HEK293 (cell line): ENCODE results near the gene JMJD4.

Experiments
- CTCF ChIA-PET: fragments of 350-600 bp; formaldehyde crosslinking; extraction: SDS; loops from one replicate; lab custom pipeline; 2021; ENCODE audit warnings: antibody characterized with exemption; lab: Yijun Ruan, JAX
- POLR2A ChIA-PET: fragments of 300-600 bp; formaldehyde crosslinking; extraction: SDS; loops from one replicate; lab custom pipeline; 2020; ENCODE audit warnings: antibody characterized with exemption, inconsistent platforms; lab: Yijun Ruan, JAX
- H3K27ac ChIP-seq: fragments of 200-500 bp; sonication (Bioruptor generic); 2 replicates; pipeline ENCODE4 v1.5.1; 2014; ENCODE audit warnings: low read depth, low read length, control low read depth, inconsistent platforms; ENCODE audit errors: extremely low read depth
- H3K36me3 ChIP-seq, 2 experiments: fragments of 200-500 bp in 1 of 2; sonication (Bioruptor generic) in 1 of 2; 1 replicate in 1 of 2; 2 replicates in 1 of 2; pipeline ENCODE4 v1.5.1; 2014 to 2017; ENCODE audit warnings: inconsistent platforms in 2 of 2, low read length in 2 of 2; ENCODE audit not compliant: control insufficient read depth in 2 of 2, insufficient read depth in 1 of 2
- H3K4me1 ChIP-seq: fragments of 200-500 bp; sonication (Bioruptor generic); 2 replicates; pipeline ENCODE4 v1.5.1; 2014; ENCODE audit warnings: mild to moderate bottlenecking, low read length, inconsistent platforms; ENCODE audit not compliant: control insufficient read depth, insufficient read depth
- H3K4me3 ChIP-seq: 2 replicates; pipeline ENCODE4 v1.5.1; 2011; ENCODE audit warnings: low read depth, mild to moderate bottlenecking, control low read depth, low read length, moderate library complexity
- H3K9me3 ChIP-seq: fragments of 200-500 bp; sonication (Bioruptor generic); 2 replicates; pipeline ENCODE4 v1.5.1; 2014; ENCODE audit warnings: low read depth, low read length, inconsistent platforms; ENCODE audit not compliant: control insufficient read depth, insufficient read depth
- BCL6B ChIP-seq: fragments of 450-650 bp; formaldehyde crosslinking; IDR thresholded peaks from 2 replicates; pipeline ENCODE4 v1.5.1; 2017; ENCODE audit warnings: missing biosample characterization, missing genetic modification characterization
- GLI4 ChIP-seq: fragments of 450-650 bp; formaldehyde crosslinking; IDR thresholded peaks from 2 replicates; pipeline ENCODE4 v1.5.1; 2016; ENCODE audit warnings: missing biosample characterization, missing genetic modification characterization
- GLIS2 ChIP-seq: fragments of 450-650 bp; formaldehyde crosslinking; IDR thresholded peaks from 2 replicates; pipeline ENCODE4 v1.5.1; 2016; ENCODE audit warnings: missing biosample characterization, missing genetic modification characterization
- KLF17 ChIP-seq: fragments of 450-650 bp; formaldehyde crosslinking; IDR thresholded peaks from 2 replicates; pipeline ENCODE4 v1.5.1; 2016; ENCODE audit warnings: missing biosample characterization, missing genetic modification characterization
- MZF1 ChIP-seq: fragments of 450-650 bp; formaldehyde crosslinking; IDR thresholded peaks from 2 replicates; pipeline ENCODE4 v1.5.1; 2017; ENCODE audit warnings: missing biosample characterization, missing genetic modification characterization, borderline replicate concordance
- ZBTB8A ChIP-seq: fragments of 450-650 bp; formaldehyde crosslinking; IDR thresholded peaks from 2 replicates; pipeline ENCODE4 v1.5.1; 2016; ENCODE audit warnings: missing biosample characterization, missing genetic modification characterization
- ZIC2 ChIP-seq: fragments of 450-650 bp; formaldehyde crosslinking; IDR thresholded peaks from 2 replicates; pipeline ENCODE4 v1.5.1; 2016; ENCODE audit warnings: missing biosample characterization, missing genetic modification characterization
- ZNF146 ChIP-seq: fragments of 450-650 bp; formaldehyde crosslinking; IDR thresholded peaks from 2 replicates; pipeline ENCODE4 v1.5.1; 2016; ENCODE audit warnings: missing biosample characterization, missing genetic modification characterization
- ZNF18 ChIP-seq: fragments of 450-650 bp; formaldehyde crosslinking; IDR thresholded peaks from 2 replicates; pipeline ENCODE4 v1.5.1; 2016; ENCODE audit warnings: missing biosample characterization, missing genetic modification characterization
- ZNF184 ChIP-seq: fragments of 450-650 bp; IDR thresholded peaks from 2 replicates; pipeline ENCODE4 v1.5.1; 2018; ENCODE audit warnings: missing biosample characterization, mild to moderate bottlenecking, missing genetic modification characterization
- ZNF19 ChIP-seq: fragments of 450-650 bp; formaldehyde crosslinking; IDR thresholded peaks from 2 replicates; pipeline ENCODE4; 2016; ENCODE audit warnings: missing biosample characterization, missing genetic modification characterization, low read depth
- ZNF292 ChIP-seq: fragments of 450-650 bp; formaldehyde crosslinking; IDR thresholded peaks from 2 replicates; pipeline ENCODE4 v1.5.1; 2016; ENCODE audit warnings: low read depth, missing biosample characterization, missing genetic modification characterization, borderline replicate concordance
- ZNF449 ChIP-seq: fragments of 450-650 bp; formaldehyde crosslinking; IDR thresholded peaks from 2 replicates; pipeline ENCODE4 v1.5.1; 2017; ENCODE audit warnings: missing biosample characterization, mild to moderate bottlenecking, missing genetic modification characterization, moderate library complexity
- ZNF843 ChIP-seq: fragments of 450-650 bp; formaldehyde crosslinking; IDR thresholded peaks from 2 replicates; pipeline ENCODE4 v1.5.1; 2016; ENCODE audit warnings: missing biosample characterization, missing genetic modification characterization

Gene JMJD4

GRCh38 chr1:227749916-227750710, 15.0 kb upstream of the JMJD4 start:
- ChIA-PET POLR2A (interaction anchor here (1.1 kb wide), 1 partner anchor 9 kb away, joined by 4 read pairs; no protein-coding TSS in a partner anchor), CTCF (interaction anchor here (1.0 kb wide), 1 partner anchor 8 kb away, joined by 3 read pairs; no protein-coding TSS in a partner anchor)
- H3K9me3 ChIP-seq: no peaks in the 10 kb centered on the region
- no peak overlapping the region for H3K27ac ChIP-seq
- no peaks in the 10 kb centered on the region for H3K4me1 ChIP-seq
- TF ChIP-seq ZIC2 (tag by site-specific recombination) (peak; percentile 27; the same call in 1 of the 2 replicates), GLI4 (tag by site-specific recombination) (no peak), GLIS2 (tag by site-specific recombination) (0 out of 2 replicates have a peak, but pooled peaks have one; percentile 18)
- peaks cover 8 to 86% of the 10 kb centered on the region in 2 experiments; a peak in 2 of 3 replicates for H3K36me3 ChIP-seq
- no peak overlapping the region for H3K4me3 ChIP-seq

- Histone ChIP-seq H3K4me3 (no peak overlapping the region), H3K27ac (no peak overlapping the region), H3K4me1 (no peaks in the 10 kb centered on the region), H3K9me3 (no peaks in the 10 kb centered on the region), H3K36me3 (peaks cover 5 to 77% of the 10 kb centered on the region in 2 experiments; a peak in 2 of 3 replicates)
- ChIA-PET POLR2A (interaction anchor here (1.1 kb wide), 1 partner anchor 9 kb away, joined by 4 read pairs; no protein-coding TSS in a partner anchor), CTCF (interaction anchor here (1.0 kb wide), 1 partner anchor 9 kb away, joined by 3 read pairs; no protein-coding TSS in a partner anchor)
- TF ChIP-seq ZNF449 (tag by site-specific recombination) (no peak), ZNF19 (no peak), ZNF843 (tag by site-specific recombination) (no peak), KLF17 (no peak), MZF1 (tag by site-specific recombination) (no peak), GLIS2 (tag by site-specific recombination) (no peak)
Measured at GRCh38 chr1:227749225-227749624, 14.1 kb upstream of the JMJD4 start.

GRCh38 chr1:227748496-227749182, 13.5 kb upstream of the JMJD4 start:
- TF ChIP-seq ZNF18 (tag by site-specific recombination): no peak
- TF ChIP-seq ZBTB8A (tag by site-specific recombination): no peak
- TF ChIP-seq ZNF184 (tag by site-specific recombination): no peak
- TF ChIP-seq ZNF146 (tag by site-specific recombination): no peak
- 0 out of 2 replicates have a peak, but pooled peaks have one; percentile 21 for TF ChIP-seq BCL6B
- no peak for TF ChIP-seq ZNF292 (tag by site-specific recombination)

More at GRCh38 chr1:227748496-227749182, 13.5 kb upstream of the JMJD4 start:
- Histone ChIP-seq H3K4me1 (no peaks in the 10 kb centered on the region), H3K27ac (no peak overlapping the region), H3K4me3 (no peak overlapping the region), H3K9me3 (no peaks in the 10 kb centered on the region), H3K36me3 (peaks cover 5 to 76% of the 10 kb centered on the region in 2 experiments; a peak in 2 of 3 replicates)
- ChIA-PET CTCF (interaction anchor here (0.6 kb wide), 1 partner anchor 251 kb away, joined by 3 read pairs; no protein-coding TSS in a partner anchor), POLR2A (no interaction called here)
